ENCODE measurements around the gene NPIPA8. TPM values are rescaled to one million over a fixed set of nuclear protein-coding genes. Genes with fewer than 3 reads are reported as not detected.
"Not testable (repeated sequence)": the region's sequence is repeated elsewhere in the genome, so short reads cannot be mapped to it uniquely, and the experiment has no call there.

NPIPA8 gene
- total RNA-seq, result 10 to 100 TPM in 1 of 4 donors, 1 to 10 TPM in 1, not detected in 2; 3.5 to 19.4 TPM

DNA sequence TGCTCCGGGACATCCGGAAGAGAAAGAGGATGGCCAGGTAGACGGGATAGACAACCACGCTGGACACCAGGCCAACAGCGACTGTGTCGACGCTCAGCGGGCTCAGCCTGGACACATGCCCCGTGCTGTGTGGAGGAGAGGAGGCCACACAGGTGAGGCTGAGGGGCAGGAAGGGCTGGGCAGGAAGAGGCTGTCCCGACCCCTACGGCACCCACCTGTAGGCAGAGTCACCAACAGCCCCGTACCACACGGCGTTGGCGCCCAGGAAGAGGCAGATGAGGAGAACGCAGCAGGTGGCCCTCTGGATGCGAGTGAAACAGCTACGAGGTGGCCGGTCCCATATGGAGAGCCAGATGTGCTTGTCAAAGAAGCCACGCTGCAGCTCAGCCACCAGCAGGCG lies at the start of gene NPIPA8:
NPIPA8 (minus strand) TSS at position 101 of the 400 bp plus-strand sequence. CDS start 4,074 bp downstream, outside the sequence.
- WGBS, 2 donors, result no CpG with 5 or more reads among the region's 21 CpGs
- H3K4me1 ChIP-seq; H3K27ac ChIP-seq; DNase-seq; H3K9me3 ChIP-seq; H3K36me3 ChIP-seq; intact Hi-C loops (cut with DNase I); H3K27me3 ChIP-seq; H3K4me3 ChIP-seq: not testable (repeated sequence)

DNA sequence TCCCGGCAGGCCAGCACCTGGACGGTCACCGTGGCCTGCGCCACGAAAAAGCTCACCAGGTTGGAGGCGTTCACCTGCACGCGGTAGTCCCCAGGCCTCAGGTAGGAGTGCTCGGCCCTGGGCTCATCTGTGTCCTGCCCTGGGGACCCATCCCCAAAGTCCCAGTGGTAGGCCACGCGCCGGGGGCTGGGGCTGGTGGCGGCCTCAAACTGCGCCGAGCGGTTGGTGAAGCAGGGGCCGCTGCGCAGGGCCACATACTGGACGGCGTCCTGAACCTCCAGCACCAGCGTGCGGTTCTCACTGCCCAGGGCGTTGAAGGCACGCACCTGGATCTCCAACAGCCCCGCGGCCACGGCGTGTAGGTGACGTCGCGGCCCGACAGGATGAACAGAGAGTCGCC lies 48.7 kb upstream of the NPIPA8 start:
- H3K4me3 ChIP-seq; H3K27me3 ChIP-seq; H3K27ac ChIP-seq; H3K9me3 ChIP-seq; intact Hi-C loops (cut with DNase I); H3K4me1 ChIP-seq; DNase-seq: not testable (repeated sequence)
- WGBS, 2 donors, result no CpG with 5 or more reads among the region's 33 CpGs
- H3K36me3 ChIP-seq, result peaks cover 0 to 17% (median 0%) of the 10 kb centered on the region in 3 donors

- H3K27me3 ChIP-seq; intact Hi-C loops (cut with DNase I); H3K27ac ChIP-seq; H3K4me3 ChIP-seq; H3K9me3 ChIP-seq; DNase-seq; H3K4me1 ChIP-seq: not testable (repeated sequence)
- peaks cover 0 to 17% (median 0%) of the 10 kb centered on the region in 3 donors for H3K36me3 ChIP-seq
- no CpG with 5 or more reads among the region's 31 CpGs for WGBS, 2 donors
These were observed 48.3 kb upstream of the NPIPA8 start for GRCh38 chr16:18384869-18385268.

GRCh38 chr16:18384098-18384636 lies 47.6 kb upstream of the NPIPA8 start:
- WGBS, 2 donors, result no CpG with 5 or more reads among the region's 25 CpGs
- H3K27ac ChIP-seq; intact Hi-C loops (cut with DNase I); H3K27me3 ChIP-seq; DNase-seq; H3K9me3 ChIP-seq; H3K4me1 ChIP-seq; H3K4me3 ChIP-seq: not testable (repeated sequence)
- peaks cover 0 to 17% (median 0%) of the 10 kb centered on the region in 3 donors for H3K36me3 ChIP-seq

DNA sequence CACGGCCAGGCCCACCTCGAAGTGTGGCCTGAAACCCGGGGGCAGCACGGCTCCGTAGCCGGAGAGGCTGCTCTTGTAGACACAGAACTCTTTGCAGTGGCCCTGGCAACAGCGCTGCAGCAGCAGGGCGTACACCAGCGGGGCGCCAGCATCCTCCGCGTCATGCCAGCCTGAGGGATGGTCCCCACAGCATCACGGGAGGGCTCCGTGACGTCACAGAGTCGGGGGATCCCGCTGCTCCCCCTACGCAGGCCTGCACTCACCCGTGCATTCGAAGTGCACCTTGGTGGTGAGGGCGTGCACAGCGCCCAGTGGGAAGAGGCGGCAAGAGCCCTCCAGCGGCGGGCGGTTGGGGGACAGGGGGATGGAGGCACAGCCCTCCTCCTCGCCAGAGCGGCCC lies 46.2 kb upstream of the NPIPA8 start:
- no CpG with 5 or more reads among the region's 28 CpGs for WGBS, 2 donors
- H3K4me1 ChIP-seq; H3K4me3 ChIP-seq; H3K9me3 ChIP-seq; H3K27me3 ChIP-seq; intact Hi-C loops (cut with DNase I); DNase-seq; H3K27ac ChIP-seq: not testable (repeated sequence)
- peaks cover 0 to 17% (median 0%) of the 10 kb centered on the region in 3 donors for H3K36me3 ChIP-seq

GRCh38 chr16:18347742-18348141 lies 11.2 kb upstream of the NPIPA8 start:
- H3K36me3 ChIP-seq; H3K27me3 ChIP-seq; DNase-seq; intact Hi-C loops (cut with DNase I); H3K4me3 ChIP-seq; H3K27ac ChIP-seq; H3K4me1 ChIP-seq; H3K9me3 ChIP-seq: not testable (repeated sequence)
- no CpG with 5 or more reads among the region's 22 CpGs for WGBS, 2 donors

- H3K36me3 ChIP-seq; H3K4me3 ChIP-seq; H3K9me3 ChIP-seq; H3K27ac ChIP-seq; H3K27me3 ChIP-seq; intact Hi-C loops (cut with DNase I); H3K4me1 ChIP-seq; DNase-seq: not testable (repeated sequence)
- WGBS, 2 donors, result no CpG with 5 or more reads among the region's 22 CpGs
These were observed 10.5 kb upstream of the NPIPA8 start for GRCh38 chr16:18346993-18347392.

DNA sequence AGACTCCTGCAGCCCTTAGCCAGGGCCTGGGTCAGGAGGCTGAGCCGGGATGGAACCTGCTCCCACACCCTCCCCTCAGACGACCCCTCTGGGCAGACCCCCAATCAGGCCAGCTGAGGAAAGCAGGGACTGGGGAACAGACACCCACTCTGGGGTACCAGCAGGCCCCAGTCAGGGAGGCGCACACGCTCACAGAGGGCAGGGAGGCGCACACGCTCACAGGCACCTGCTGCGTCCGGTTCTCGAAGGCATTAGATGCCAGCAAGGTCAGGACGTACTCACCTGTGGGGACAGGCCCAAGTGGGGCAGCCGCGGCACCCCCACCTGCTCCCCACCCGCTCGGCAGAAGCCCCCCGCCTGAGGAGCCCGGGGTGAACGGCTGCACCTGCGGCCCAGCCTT lies 8.1 kb upstream of the NPIPA8 start:
- intact Hi-C loops (cut with DNase I); H3K9me3 ChIP-seq; H3K4me1 ChIP-seq; H3K27ac ChIP-seq; H3K27me3 ChIP-seq; DNase-seq; H3K4me3 ChIP-seq; H3K36me3 ChIP-seq: not testable (repeated sequence)
- no CpG with 5 or more reads among the region's 18 CpGs for WGBS, 2 donors

DNA sequence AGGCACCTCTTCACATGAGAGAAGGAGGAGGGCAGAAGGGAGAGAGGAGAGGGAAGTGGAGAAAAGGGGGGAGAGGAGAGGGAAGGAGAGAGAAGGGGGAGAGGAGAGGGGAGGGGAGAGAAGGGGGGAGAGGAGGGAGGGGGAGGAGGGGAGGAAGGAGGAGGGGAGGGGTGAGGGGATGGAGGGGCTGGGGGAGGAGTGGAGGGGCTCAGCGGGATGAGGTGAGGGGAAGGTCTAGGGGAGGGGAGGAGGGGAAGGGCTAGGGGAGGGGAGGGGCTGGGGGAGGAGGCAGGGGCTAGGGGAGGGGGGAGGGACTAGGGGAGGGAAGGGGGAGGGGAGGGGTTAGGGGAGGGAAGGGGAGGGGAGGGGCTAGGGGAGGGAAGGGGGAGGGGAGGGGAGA lies 5.5 kb upstream of the NPIPA8 start:
- H3K36me3 ChIP-seq; H3K27me3 ChIP-seq; H3K9me3 ChIP-seq; DNase-seq; H3K4me1 ChIP-seq; H3K4me3 ChIP-seq; intact Hi-C loops (cut with DNase I); H3K27ac ChIP-seq: not testable (repeated sequence)
- WGBS, 2 donors, result no CpG with 5 or more reads among the region's 1 CpG

- intact Hi-C loops (cut with DNase I); H3K27me3 ChIP-seq; H3K4me1 ChIP-seq; H3K36me3 ChIP-seq; DNase-seq; H3K27ac ChIP-seq; H3K4me3 ChIP-seq; H3K9me3 ChIP-seq: not testable (repeated sequence)
- no CpG with 5 or more reads among the region's 28 CpGs for WGBS, 2 donors
These were observed 5.0 kb upstream of the NPIPA8 start for GRCh38 chr16:18341417-18341960.

GRCh38 chr16:18339210-18339609 lies 2.7 kb upstream of the NPIPA8 start:
- H3K4me3 ChIP-seq; H3K36me3 ChIP-seq; H3K27me3 ChIP-seq; intact Hi-C loops (cut with DNase I); DNase-seq; H3K4me1 ChIP-seq; H3K27ac ChIP-seq; H3K9me3 ChIP-seq: not testable (repeated sequence)
- WGBS, 2 donors, result no CpG with 5 or more reads among the region's 24 CpGs

- H3K27me3 ChIP-seq, DNase-seq: not testable (repeated sequence)
- no CpG with 5 or more reads among the region's 6 CpGs for WGBS, 2 donors
These were observed 24.7 kb downstream of the NPIPA8 start for GRCh38 chr16:18311811-18312210.

DNA sequence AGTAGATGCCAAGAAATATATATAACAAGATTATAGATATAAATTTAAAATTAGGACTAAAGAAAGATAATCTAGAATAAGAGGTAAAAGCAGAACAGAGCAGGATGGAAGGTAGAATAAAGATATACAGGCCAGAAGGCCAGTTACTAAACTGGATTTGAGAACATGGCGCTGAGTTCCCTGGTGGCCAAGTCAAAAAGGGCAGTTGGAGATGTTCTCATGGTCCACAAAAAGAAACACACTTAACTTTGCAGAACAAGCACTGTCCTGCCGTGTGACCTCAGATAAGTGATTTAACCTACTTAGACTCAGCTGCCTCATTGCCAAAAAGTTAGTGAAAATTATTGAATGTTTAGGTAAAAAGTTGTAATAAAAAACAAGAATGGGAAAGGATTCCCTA lies 27.4 kb downstream of the NPIPA8 start:
- H3K36me3 ChIP-seq; H3K4me1 ChIP-seq; intact Hi-C loops (cut with DNase I); H3K27me3 ChIP-seq; DNase-seq; H3K4me3 ChIP-seq; H3K27ac ChIP-seq; H3K9me3 ChIP-seq: not testable (repeated sequence)
- WGBS, 2 donors, result no CpG with 5 or more reads among the region's 2 CpGs

More at GRCh38 chr16:18311811-18312210, 24.7 kb downstream of the NPIPA8 start:
- H3K4me1 ChIP-seq; H3K36me3 ChIP-seq; H3K27ac ChIP-seq; H3K4me3 ChIP-seq; H3K9me3 ChIP-seq; intact Hi-C loops (cut with DNase I): not testable (repeated sequence)

DNA sequence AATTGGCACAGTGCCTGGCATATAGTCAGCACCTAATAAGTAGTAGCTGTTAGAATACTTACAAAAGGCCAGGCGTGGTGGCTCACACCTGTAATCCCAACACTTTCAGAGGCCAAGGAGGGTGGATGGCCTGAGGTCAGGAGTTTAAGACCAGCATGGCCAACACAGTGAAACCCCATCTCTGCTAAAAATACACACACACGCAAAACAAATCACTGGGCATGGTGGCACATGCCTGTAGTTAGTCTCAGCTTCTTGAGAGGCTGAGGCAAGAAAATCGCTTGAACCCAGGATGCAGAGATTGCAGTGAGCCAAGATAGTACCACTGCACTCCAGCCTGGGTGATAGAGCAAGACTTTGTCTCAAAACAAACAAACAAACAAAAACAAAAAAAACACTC lies 29.3 kb downstream of the NPIPA8 start:
- WGBS, 2 donors, result no CpG with 5 or more reads among the region's 3 CpGs
- H3K27me3 ChIP-seq; H3K4me3 ChIP-seq; H3K27ac ChIP-seq; H3K4me1 ChIP-seq; DNase-seq; H3K9me3 ChIP-seq; H3K36me3 ChIP-seq; intact Hi-C loops (cut with DNase I): not testable (repeated sequence)
